ENCODE measurements around the gene FCGR2B. TPM values are rescaled to one million over a fixed set of nuclear protein-coding genes. Genes with fewer than 3 reads are reported as not detected.

The FCGR2B gene
- total and polyA plus RNA-seq, 2 of the 13 experiments (the other 11 are each of a cell fraction or from before 2014, with no cell fraction given), result not detected

DNA sequence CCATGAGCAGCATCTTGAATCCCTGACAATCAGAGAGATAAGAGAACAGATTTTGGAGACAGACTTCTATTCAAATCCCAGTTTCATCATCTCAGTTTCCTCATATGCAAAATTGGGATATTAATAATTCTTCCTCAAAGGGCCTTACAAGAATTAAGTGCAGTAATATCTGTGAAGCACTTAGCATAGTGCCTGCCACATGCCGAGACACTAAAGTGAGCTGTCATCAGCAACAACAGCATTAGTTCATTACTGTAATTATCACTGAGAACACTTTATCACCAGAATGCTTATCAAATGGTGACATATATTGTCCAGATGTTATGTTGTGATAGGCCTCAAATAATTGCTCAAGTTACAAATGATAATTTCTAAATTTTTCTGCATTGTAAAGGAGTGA lies 57.5 kb downstream of the FCGR2B start:
- H3K9ac ChIP-seq (ENCODE audit: insufficient read depth, low read depth, low read length), result no peak overlapping the region
- intact Hi-C loops (cut with micrococcal nuclease; ENCODE audit: unreplicated experiment), result no loop called here
- H4K20me1 ChIP-seq (ENCODE audit: insufficient read depth, low read length), result no peaks in the 10 kb centered on the region
- in situ Hi-C loops (cut with HindIII; ENCODE audit: extremely low pct_ligation_motif_present, low pct_unique_long_range_greater_than_20kb), result no loop called here
- ATAC-seq (no peak), DNase-seq (ENCODE audit: low spot score) (no peak), FAIRE-seq (no peak)
- no peaks in the 10 kb centered on the region for H3K36me3 ChIP-seq (replicated peaks in 1 of 2; ENCODE audit: control insufficient read depth in 1 of 2, insufficient read depth in 2 of 2, low read length in 2 of 2)
- no peaks in the 10 kb centered on the region for H3K79me2 ChIP-seq (ENCODE audit: insufficient read depth, low read length)
- no peak overlapping the region for H3K4me3 ChIP-seq (replicated peaks in 1 of 3; ENCODE audit: insufficient read depth in 1 of 3, low read depth in 2 of 3, low read length in 3 of 3)
- TF ChIP-seq KLF9 (CRISPR knock-in tag; IDR thresholded peaks at IDR 0.05; ENCODE audit: low read depth), result no peak
- no peak for TF ChIP-seq FOXA1 (IDR thresholded peaks at IDR 0.05)
- TF ChIP-seq FOXA1 (CRISPR knock-in tag; IDR thresholded peaks at IDR 0.05), result no peak
- no peak for TF ChIP-seq DMAP1 (CRISPR knock-in tag; IDR thresholded peaks at IDR 0.05)
- peaks cover 1% of the 10 kb centered on the region for H3K4me1 ChIP-seq (ENCODE audit: insufficient read depth, low read length)
- 65% methylated on average over 1 of the region's 1 CpG for WGBS (ENCODE audit: low lambda C conversion rate)
- H3K4me2 ChIP-seq (ENCODE audit: low read depth, low read length), result no peak overlapping the region
- no peaks in the 10 kb centered on the region for H3K9me3 ChIP-seq (ENCODE audit: low read length)
- peaks cover 3 to 19% of the 10 kb centered on the region in 2 experiments; a peak in 4 of 5 replicates for H3K27me3 ChIP-seq (ENCODE audit: control insufficient read depth in 1 of 2, insufficient read depth in 2 of 2, low read length in 2 of 2)
- POLR2A ChIA-PET, result no interaction called here
- CTCF ChIA-PET (ENCODE audit: low intra/inter-chr PET ratio, low total read pairs), result no interaction called here
- H3K27ac ChIP-seq (ENCODE audit: extremely low read length, insufficient read depth, low read length), result no peak overlapping the region
- no TSS peak for BruUV-seq (replicated peaks)
- H2AFZ ChIP-seq (ENCODE audit: low read length), result no peak overlapping the region

DNA sequence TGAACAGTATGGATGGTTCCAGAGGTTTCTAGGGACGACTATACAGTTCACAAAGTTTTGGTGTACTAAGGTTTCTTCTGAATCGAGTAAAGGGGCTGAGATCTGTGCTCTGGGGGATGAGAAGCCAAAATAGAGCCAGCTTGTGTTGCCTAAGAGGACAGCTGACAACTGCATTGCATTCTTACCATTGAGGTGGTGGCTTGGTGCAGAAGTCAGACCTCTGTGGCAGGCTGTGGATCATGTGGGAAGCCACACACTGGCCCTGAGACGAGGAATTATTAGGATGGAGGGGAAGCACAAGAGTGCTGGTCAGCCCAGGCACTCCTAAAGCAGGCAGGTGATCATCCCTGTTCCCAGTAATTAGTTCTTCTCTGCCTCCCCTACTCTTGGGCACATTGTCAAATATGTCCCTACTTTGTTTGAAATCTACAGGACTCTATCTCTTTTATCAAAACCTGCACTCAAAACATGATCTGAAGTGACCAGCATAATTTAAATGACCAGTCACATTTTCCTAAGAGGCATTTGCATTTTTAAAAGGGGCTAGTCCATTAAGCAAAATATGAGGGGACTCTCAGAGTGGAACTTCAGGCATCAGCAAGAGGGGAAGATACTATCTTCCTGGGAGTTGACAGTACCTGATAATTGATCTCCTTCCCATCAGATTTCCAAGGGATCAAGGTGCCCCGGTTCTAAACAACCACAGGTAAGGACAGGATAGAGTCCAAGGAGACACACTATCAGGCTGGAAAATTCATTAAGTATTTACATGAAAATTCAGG lies 58.2 kb downstream of the FCGR2B start, which contains the start of gene FCRLB:
Gene FCRLB, plus strand, starts transcription at position 589 of the 782 bp plus-strand sequence. CDS start 1,129 bp downstream, outside the sequence.
- DNase-seq (ENCODE audit: low spot score) (no peak), ATAC-seq (no peak), FAIRE-seq (no peak)
- Histone ChIP-seq H3K27ac (ENCODE audit: extremely low read length, insufficient read depth, low read length) (no peak within 1 kb of the TSS), H3K4me3 (replicated peaks in 1 of 3; ENCODE audit: insufficient read depth in 1 of 3, low read depth in 2 of 3, low read length in 3 of 3) (no peak within 1 kb of the TSS), H3K9ac (ENCODE audit: insufficient read depth, low read depth, low read length) (no peak within 1 kb of the TSS), H3K4me1 (ENCODE audit: insufficient read depth, low read length) (peaks cover 7% of the 10 kb centered on the region), H3K9me3 (ENCODE audit: low read length) (no peaks in the 10 kb centered on the region), H4K20me1 (ENCODE audit: insufficient read depth, low read length) (no peaks in the 10 kb centered on the region), H3K36me3 (replicated peaks in 1 of 2; ENCODE audit: control insufficient read depth in 1 of 2, insufficient read depth in 2 of 2, low read length in 2 of 2) (no peaks in the 10 kb centered on the region), H2AFZ (ENCODE audit: low read length) (no peak within 1 kb of the TSS), H3K27me3 (ENCODE audit: control insufficient read depth in 1 of 2, insufficient read depth in 2 of 2, low read length in 2 of 2) (peaks cover 3 to 26% of the 10 kb centered on the region in 2 experiments; a peak in 4 of 5 replicates), H3K4me2 (ENCODE audit: low read depth, low read length) (no peak within 1 kb of the TSS), H3K79me2 (ENCODE audit: insufficient read depth, low read length) (no peaks in the 10 kb centered on the region)
- POLR2A ChIA-PET, result no interaction called here
- TF ChIP-seq RARA (CRISPR knock-in tag; IDR thresholded peaks at IDR 0.05) (no peak), KAT2B (IDR thresholded peaks at IDR 0.05; ENCODE audit: borderline replicate concordance, low read depth, low read length) (no peak), ZNF546 (CRISPR knock-in tag; conservative IDR thresholded peaks at IDR 0.05) (no peak), NFYB (CRISPR knock-in tag; IDR thresholded peaks at IDR 0.05) (no peak)
- TF ChIP-seq, protein P1, sequence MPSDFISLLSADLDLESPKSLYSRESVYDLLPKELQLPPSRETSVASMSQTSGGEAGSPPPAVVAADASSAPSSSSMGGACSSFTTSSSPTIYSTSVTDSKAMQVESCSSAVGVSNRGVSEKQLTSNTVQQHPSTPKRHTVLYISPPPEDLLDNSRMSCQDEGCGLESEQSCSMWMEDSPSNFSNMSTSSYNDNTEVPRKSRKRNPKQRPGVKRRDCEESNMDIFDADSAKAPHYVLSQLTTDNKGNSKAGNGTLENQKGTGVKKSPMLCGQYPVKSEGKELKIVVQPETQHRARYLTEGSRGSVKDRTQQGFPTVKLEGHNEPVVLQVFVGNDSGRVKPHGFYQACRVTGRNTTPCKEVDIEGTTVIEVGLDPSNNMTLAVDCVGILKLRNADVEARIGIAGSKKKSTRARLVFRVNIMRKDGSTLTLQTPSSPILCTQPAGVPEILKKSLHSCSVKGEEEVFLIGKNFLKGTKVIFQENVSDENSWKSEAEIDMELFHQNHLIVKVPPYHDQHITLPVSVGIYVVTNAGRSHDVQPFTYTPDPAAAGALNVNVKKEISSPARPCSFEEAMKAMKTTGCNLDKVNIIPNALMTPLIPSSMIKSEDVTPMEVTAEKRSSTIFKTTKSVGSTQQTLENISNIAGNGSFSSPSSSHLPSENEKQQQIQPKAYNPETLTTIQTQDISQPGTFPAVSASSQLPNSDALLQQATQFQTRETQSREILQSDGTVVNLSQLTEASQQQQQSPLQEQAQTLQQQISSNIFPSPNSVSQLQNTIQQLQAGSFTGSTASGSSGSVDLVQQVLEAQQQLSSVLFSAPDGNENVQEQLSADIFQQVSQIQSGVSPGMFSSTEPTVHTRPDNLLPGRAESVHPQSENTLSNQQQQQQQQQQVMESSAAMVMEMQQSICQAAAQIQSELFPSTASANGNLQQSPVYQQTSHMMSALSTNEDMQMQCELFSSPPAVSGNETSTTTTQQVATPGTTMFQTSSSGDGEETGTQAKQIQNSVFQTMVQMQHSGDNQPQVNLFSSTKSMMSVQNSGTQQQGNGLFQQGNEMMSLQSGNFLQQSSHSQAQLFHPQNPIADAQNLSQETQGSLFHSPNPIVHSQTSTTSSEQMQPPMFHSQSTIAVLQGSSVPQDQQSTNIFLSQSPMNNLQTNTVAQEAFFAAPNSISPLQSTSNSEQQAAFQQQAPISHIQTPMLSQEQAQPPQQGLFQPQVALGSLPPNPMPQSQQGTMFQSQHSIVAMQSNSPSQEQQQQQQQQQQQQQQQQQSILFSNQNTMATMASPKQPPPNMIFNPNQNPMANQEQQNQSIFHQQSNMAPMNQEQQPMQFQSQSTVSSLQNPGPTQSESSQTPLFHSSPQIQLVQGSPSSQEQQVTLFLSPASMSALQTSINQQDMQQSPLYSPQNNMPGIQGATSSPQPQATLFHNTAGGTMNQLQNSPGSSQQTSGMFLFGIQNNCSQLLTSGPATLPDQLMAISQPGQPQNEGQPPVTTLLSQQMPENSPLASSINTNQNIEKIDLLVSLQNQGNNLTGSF (CRISPR knock-in tag; IDR thresholded peaks at IDR 0.05), result no peak
- in situ Hi-C loops (cut with HindIII; ENCODE audit: extremely low pct_ligation_motif_present, low pct_unique_long_range_greater_than_20kb) (no loop called here), intact Hi-C loops (cut with micrococcal nuclease; ENCODE audit: unreplicated experiment) (no loop called here)
- no TSS peak for BruUV-seq (replicated peaks)
- CTCF ChIA-PET (ENCODE audit: low intra/inter-chr PET ratio, low total read pairs), result no interaction called here
- 0% methylated on average over 3 of the region's 4 CpGs for WGBS (ENCODE audit: low lambda C conversion rate)
